Hepatocyte (in vitro differentiated cells): ENCODE results near the gene ZBTB7C. TPM values are rescaled to one million over a fixed set of nuclear protein-coding genes. Genes with fewer than 3 reads are reported as not detected.

Experiments
- DNase-seq: peaks from one replicate; pipeline ENCODE4 v3.0.0-alpha.2; 2016; ENCODE audit warnings: low spot score
- H2AFZ ChIP-seq: fragments of 200-600 bp; sonication (generic); 2 replicates; pipeline ENCODE4 v1.6.0; 2016; ENCODE audit warnings: antibody characterized with exemption, mild to moderate bottlenecking
- H3K27ac ChIP-seq: fragments of 200-600 bp; sonication (generic); 2 replicates; pipeline ENCODE4 v1.5.1; 2016; ENCODE audit warnings: mild to moderate bottlenecking
- H3K27me3 ChIP-seq: fragments of 200-600 bp; sonication (generic); 2 replicates; pipeline ENCODE4 v1.6.1; 2016
- H3K36me3 ChIP-seq: fragments of 200-600 bp; sonication (generic); replicated peaks from 2 replicates; pipeline ENCODE4 v1.5.1; 2016; ENCODE audit warnings: low read depth; ENCODE audit not compliant: insufficient read depth
- H3K4me1 ChIP-seq: fragments of 200-600 bp; sonication (generic); 2 replicates; pipeline ENCODE4 v1.5.1; 2016; ENCODE audit warnings: mild to moderate bottlenecking, moderate library complexity; ENCODE audit not compliant: insufficient read depth
- H3K4me2 ChIP-seq: fragments of 200-600 bp; sonication (generic); 2 replicates; pipeline ENCODE4 v1.6.0; 2016
- H3K4me3 ChIP-seq: fragments of 200-600 bp; sonication (generic); 2 replicates; pipeline ENCODE4 v1.5.1; 2016; ENCODE audit warnings: mild to moderate bottlenecking
- H3K79me2 ChIP-seq: fragments of 200-600 bp; sonication (generic); 2 replicates; pipeline ENCODE4 v1.6.0; 2017; ENCODE audit warnings: mild to moderate bottlenecking
- H3K9me2 ChIP-seq: fragments of 200-600 bp; sonication (generic); replicated peaks from 2 replicates; pipeline ENCODE4 v1.6.0; 2017; ENCODE audit warnings: mild to moderate bottlenecking; ENCODE audit not compliant: insufficient read depth
- H3K9me3 ChIP-seq: fragments of 200-600 bp; sonication (generic); 2 replicates; pipeline ENCODE4 v1.5.1; 2016; ENCODE audit warnings: low read depth, mild to moderate bottlenecking
- H4K20me1 ChIP-seq: fragments of 200-600 bp; sonication (generic); 2 replicates; pipeline ENCODE4 v1.6.0; 2016; ENCODE audit warnings: mild to moderate bottlenecking; ENCODE audit not compliant: insufficient read depth, poor library complexity, severe bottlenecking
- EZH2 ChIP-seq: fragments of 200-600 bp; sonication (generic); IDR thresholded peaks from 2 replicates; pipeline ENCODE4 v1.6.1; 2016; ENCODE audit warnings: antibody characterized with exemption, mild to moderate bottlenecking, borderline replicate concordance
- EZH2phosphoT487 ChIP-seq: fragments of 200-600 bp; sonication (generic); IDR thresholded peaks from one replicate; pipeline ENCODE4 v1.6.1; 2018; ENCODE audit warnings: antibody characterized with exemption, mild to moderate bottlenecking, low read depth, moderate library complexity; ENCODE audit not compliant: unreplicated experiment, severe bottlenecking
- WGBS: methylation state at CpG from one replicate; pipeline ENCODE4 v1.1.6; 2016; ENCODE audit warnings: low lambda C conversion rate; ENCODE audit errors: missing lambda C conversion rate; 5-methylcytosine and 5-hydroxymethylcytosine counted together
- polyA plus RNA-seq: library from polyadenylated mRNA; unstranded; fragments of >200 nt; fragmentation: Nextera tagmentation; extraction: Ambion mirVana; gene quantifications from 2 replicates; pipeline ENCODE4 v1.2.1, GENCODE V29; 2016
- total RNA-seq: library from RNA; depleted of rRNA; stranded (reverse); fragments of >200 nt; gene quantifications from 2 replicates; pipeline ENCODE4 v1.2.3, GENCODE V29; 2014
- TF ChIP-seq, protein P1 (sequence below): fragments of 200-600 bp; sonication (generic); IDR thresholded peaks from 2 replicates; pipeline ENCODE4 v1.5.1; 2016; ENCODE audit warnings: antibody characterized with exemption, mild to moderate bottlenecking; ENCODE audit not compliant: poor library complexity

The ZBTB7C gene
- total and polyA plus RNA-seq, 2 experiments from 2014 or later = 0.70 to 1.0 TPM

- 79% methylated on average over 8 of the region's 8 CpGs for WGBS
- no peaks in the 10 kb centered on the region for H4K20me1 ChIP-seq
- no peaks in the 10 kb centered on the region for H3K9me3 ChIP-seq
- no peaks in the 10 kb centered on the region for H3K79me2 ChIP-seq
- no peaks in the 10 kb centered on the region for H3K36me3 ChIP-seq
- no peaks in the 10 kb centered on the region for H3K9me2 ChIP-seq
- H3K27ac ChIP-seq = no peak overlapping the region
- TF ChIP-seq, protein P1, sequence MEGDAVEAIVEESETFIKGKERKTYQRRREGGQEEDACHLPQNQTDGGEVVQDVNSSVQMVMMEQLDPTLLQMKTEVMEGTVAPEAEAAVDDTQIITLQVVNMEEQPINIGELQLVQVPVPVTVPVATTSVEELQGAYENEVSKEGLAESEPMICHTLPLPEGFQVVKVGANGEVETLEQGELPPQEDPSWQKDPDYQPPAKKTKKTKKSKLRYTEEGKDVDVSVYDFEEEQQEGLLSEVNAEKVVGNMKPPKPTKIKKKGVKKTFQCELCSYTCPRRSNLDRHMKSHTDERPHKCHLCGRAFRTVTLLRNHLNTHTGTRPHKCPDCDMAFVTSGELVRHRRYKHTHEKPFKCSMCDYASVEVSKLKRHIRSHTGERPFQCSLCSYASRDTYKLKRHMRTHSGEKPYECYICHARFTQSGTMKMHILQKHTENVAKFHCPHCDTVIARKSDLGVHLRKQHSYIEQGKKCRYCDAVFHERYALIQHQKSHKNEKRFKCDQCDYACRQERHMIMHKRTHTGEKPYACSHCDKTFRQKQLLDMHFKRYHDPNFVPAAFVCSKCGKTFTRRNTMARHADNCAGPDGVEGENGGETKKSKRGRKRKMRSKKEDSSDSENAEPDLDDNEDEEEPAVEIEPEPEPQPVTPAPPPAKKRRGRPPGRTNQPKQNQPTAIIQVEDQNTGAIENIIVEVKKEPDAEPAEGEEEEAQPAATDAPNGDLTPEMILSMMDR = no peak
- no peak for TF ChIP-seq EZH2
- TF ChIP-seq EZH2phosphoT487 = no peak
- DNase-seq = peak; percentile 35
- H3K4me2 ChIP-seq = no peak overlapping the region
- H2AFZ ChIP-seq = no peak overlapping the region
- peaks cover 4% of the 10 kb centered on the region for H3K4me1 ChIP-seq
- H3K27me3 ChIP-seq = no peaks in the 10 kb centered on the region
- H3K4me3 ChIP-seq = no peak overlapping the region
Measured at GRCh38 chr18:48330016-48330991, 78.9 kb downstream of the ZBTB7C start.

- H2AFZ ChIP-seq = no peak overlapping the region
- H3K4me1 ChIP-seq = peaks cover 4% of the 10 kb centered on the region
- TF ChIP-seq EZH2 = no peak
- TF ChIP-seq EZH2phosphoT487 = no peak
- H3K79me2 ChIP-seq = no peaks in the 10 kb centered on the region
- H3K4me3 ChIP-seq = no peak overlapping the region
- no peak overlapping the region for H3K27ac ChIP-seq
- no peaks in the 10 kb centered on the region for H3K36me3 ChIP-seq
- peak; percentile 32 for DNase-seq
- WGBS = 78% methylated on average over 7 of the region's 7 CpGs
- no peaks in the 10 kb centered on the region for H3K9me2 ChIP-seq
- no peak overlapping the region for H3K4me2 ChIP-seq
- no peaks in the 10 kb centered on the region for H3K27me3 ChIP-seq
- H4K20me1 ChIP-seq = no peaks in the 10 kb centered on the region
- no peaks in the 10 kb centered on the region for H3K9me3 ChIP-seq
Measured at GRCh38 chr18:48328473-48329210, 80.5 kb downstream of the ZBTB7C start.

DNA sequence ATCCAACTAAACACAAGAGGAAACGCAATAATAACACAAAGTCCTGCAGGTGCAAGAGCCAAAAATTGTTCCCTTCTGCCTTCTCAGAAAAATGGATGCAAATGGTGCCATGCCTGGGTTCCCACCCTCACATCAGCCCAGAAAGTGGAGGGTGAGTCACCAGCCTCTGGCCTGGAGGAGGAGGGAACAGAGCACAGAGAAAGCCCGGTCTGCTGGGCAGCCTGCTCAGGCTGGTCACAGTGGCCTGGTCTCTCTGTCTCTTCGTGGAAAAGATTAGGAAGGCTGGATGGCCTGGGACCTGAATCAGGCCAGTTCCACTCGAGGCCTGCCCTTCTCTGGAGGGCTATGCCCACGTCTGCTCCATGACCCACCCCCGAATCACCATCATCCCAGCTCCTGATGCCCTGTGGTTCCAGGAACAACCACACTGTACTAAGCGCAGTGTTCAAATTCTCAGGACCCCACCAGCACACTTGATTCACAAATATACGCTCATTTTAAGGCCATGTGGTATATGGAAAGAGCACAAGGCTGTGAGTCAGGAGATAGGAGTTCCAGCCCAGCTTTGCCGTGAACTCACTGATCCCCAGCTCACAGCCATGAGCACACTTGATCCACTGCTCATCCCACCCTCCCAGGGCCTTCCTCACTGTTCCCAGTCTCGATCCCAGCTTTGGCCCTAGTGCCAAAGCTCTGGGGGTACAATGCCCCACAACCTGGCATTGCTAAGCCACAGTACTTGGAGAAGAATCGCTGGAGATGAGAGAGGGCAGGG, 82.1 kb downstream of the ZBTB7C start:
- Histone ChIP-seq H3K9me3 (no peaks in the 10 kb centered on the region), H4K20me1 (no peaks in the 10 kb centered on the region), H3K27me3 (no peaks in the 10 kb centered on the region), H3K36me3 (no peaks in the 10 kb centered on the region), H2AFZ (no peak overlapping the region), H3K27ac (peak overlapping the region; percentile 62), H3K9me2 (no peaks in the 10 kb centered on the region), H3K4me1 (peaks cover 4% of the 10 kb centered on the region), H3K4me3 (no peak overlapping the region), H3K79me2 (no peaks in the 10 kb centered on the region), H3K4me2 (no peak overlapping the region)
- 81% methylated on average over 11 of the region's 11 CpGs for WGBS
- DNase-seq = peak; percentile 34
- TF ChIP-seq, protein P1 = no peak
- TF ChIP-seq EZH2 = no peak
- TF ChIP-seq EZH2phosphoT487 = no peak
